CD1c-positive myeloid dendritic cell (primary cell): Measurements from ENCODE around the gene HS2ST1.
"Not testable (repeated sequence)": the region's sequence is repeated elsewhere in the genome, so short reads cannot be mapped to it uniquely, and the experiment has no call there.

Experiments used
- DNase-seq: peaks from one replicate; pipeline ENCODE4 v3.0.0-alpha.2; 2016; ENCODE audit errors: extremely low spot score

HS2ST1 gene

DNA sequence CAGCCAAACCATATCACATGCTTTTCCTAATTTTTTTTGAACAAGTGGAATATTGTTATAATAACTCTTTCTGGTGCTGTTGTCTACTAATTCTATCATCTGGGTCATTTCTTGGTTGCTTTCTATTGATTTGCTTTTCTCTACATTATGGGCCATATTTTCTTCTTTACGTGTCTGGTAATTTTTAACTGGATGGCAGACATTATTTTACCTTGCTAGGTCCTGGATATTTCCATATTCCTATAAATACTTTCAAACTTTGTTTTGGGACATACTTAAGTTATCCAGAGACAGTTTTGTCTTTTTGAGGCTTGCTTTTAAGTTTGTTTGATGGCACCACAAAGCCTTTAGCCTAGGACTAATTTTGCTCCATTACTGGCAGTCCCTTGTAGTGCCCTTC is 11.3 kb downstream of the HS2ST1 start:
- no peak for DNase-seq

DNA sequence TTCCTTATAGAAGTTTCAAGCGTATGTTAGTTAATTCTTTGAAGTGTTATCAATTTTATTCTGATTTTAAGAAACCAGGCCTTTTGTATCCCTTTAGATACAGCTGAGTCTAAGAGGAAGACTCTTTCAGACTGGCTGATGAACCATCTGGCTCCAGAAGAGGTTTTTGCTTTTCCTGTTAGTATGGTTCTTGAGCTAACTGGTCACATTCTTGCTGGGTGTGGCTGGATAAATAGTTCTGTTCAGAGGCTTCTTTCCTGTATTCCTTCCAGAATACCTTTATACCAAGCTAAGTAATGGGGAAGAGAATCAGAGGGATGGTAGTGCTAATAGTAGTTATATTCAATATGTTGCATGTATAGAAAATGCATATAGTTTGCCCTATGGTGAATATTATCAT is 12.4 kb downstream of the HS2ST1 start:
- DNase-seq = no peak

DNA sequence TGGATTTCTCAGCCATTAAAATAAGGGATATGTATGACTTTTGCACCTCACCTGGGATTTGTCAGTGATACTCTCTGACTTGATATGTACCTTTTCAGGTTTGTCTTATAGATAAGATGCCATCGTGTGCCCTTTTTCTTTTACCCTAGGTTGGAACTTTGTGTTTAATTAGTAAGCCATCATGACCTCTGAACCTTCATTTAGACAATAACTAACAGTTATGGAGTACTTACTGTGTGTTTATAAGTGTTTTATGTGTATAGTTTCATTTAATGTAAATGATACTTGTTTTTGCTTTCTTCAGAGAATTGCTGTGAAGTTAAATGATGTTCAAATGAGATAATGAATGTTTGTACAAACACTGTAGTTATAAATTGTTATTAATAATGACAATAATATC is 14.4 kb downstream of the HS2ST1 start:
- DNase-seq = no peak

DNA sequence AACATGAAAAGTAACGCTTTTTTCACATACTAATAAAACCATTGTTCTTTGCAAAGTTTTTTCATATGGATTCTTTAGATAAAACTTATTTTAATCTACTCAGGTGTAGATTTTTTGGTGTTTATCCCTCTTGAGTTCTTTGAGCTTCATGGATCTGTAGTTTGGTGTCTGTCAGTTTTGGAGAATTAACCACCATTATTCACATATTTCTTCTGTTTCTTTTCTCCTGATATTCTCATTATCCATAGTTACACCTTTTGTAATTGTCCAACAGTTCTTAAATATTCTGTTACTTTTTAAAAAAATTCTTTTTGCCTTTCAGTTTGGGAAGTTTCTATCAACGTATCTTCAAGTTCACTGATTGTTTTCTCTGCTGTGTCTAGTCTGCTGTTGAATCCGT is 18.6 kb downstream of the HS2ST1 start:
- no peak for DNase-seq

DNA sequence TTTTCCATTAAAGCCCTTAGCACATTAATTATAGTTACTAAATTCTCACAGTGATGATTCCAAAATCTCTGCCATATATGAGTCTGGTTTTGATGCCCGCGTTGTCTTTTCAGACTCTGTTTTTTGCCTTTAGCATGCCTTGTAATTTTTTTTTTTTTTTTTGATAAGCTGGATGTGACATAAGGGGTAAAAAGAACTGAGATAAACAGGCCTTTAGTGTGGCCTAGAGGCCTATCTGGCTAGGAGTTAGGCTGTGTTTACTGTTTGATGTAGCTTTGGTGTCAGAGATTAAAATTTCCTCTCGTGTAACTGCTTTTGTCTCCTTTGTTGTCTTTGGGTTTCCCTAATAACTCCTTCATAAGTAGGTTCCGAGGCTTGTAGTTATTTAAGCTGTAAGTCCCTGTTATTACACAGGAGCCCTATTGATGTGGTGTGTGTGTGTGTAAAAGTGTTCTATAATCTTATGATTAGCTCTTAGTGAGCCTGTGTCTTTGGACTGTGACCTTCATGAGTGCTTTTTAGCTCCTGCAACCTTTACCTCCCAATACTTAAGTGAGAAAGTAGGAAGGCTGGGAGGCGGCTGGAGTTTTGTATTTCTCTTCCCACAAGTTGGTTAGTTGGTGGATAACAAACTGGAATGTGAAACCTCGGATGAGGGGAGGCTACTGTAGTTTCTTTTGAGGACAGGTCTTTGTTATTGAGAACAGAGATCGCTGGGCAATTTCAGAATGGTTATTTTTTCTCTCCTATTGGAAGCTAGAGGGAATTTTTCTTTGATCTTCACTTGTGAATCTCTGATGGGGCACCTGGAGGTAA is 19.3 kb downstream of the HS2ST1 start:
- DNase-seq = no peak

DNA sequence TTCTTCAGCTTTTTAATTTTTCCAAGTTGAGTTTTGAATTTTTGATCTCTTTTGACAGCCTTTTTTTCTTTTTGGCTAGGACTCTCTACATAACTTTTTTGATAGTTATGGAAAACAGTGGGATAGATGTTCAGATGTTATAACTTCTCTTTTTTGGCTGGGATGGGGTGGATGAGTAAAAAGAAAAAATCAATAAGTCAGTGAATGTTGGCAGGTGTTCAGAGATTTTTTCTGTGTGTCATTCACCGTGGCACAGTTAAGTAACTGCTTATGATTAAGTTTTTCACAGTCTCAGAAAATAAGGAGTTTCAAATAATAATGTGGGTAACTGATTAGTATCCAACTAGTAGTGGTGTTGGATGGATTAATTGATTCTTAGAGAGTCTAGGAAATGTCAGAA is 24.0 kb downstream of the HS2ST1 start:
- DNase-seq = no peak

DNA sequence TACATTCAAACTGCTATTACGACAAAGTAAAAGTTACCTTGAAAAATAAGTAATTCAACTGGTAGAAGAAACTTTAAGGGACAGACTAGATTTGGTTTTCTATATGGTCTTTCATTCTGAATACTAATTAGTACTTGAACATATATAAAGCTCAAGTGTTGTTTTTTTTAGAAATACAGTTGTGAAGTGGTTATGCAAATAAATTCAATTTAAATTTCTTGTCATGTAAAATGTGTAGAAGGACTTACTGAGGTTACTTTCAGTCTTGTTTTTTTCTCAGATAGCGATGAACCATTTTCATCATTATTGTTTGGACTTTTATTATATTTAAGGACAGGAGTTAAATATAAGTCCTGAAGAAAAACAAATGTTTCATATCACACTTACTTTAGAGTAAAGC is 24.4 kb downstream of the HS2ST1 start:
- no peak for DNase-seq

DNA sequence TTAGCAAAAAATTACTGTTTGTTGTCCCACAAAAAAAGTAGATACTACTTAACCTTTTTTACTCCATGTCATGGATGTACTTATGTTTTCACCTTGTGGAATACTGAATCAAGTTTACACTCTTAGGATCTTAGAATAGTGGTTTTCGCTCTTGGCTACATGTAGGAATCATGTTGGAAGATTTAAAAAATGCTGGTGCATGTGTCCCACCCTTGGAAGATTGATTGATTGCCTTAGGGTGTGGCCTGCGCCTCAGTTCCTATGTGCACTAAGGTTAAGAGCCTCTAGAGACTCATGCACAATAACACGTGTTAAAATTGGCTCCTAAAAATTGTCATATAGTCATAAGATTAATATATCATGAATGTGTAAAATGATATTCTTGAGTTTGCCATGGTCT is 25.0 kb downstream of the HS2ST1 start:
- no peak for DNase-seq

DNA sequence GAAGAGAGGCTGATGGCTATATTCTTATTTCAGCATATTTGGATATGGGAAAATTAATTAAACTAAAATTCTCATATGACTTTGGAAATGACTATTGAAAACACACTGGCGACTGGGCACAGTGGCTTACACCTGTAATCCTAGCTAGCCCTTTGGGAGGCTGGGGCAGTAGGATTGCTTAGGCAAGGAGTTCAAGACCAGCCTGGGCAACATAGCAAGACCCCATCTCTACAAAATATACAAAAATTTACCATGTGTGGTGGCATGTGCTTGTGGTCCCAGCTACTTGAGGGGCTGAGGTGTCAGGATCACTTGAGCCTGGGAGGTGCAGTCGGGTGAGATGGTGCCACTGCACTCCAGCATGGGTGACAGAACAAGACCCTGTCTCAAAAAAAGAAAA is 26.2 kb downstream of the HS2ST1 start:
- DNase-seq = no peak

DNA sequence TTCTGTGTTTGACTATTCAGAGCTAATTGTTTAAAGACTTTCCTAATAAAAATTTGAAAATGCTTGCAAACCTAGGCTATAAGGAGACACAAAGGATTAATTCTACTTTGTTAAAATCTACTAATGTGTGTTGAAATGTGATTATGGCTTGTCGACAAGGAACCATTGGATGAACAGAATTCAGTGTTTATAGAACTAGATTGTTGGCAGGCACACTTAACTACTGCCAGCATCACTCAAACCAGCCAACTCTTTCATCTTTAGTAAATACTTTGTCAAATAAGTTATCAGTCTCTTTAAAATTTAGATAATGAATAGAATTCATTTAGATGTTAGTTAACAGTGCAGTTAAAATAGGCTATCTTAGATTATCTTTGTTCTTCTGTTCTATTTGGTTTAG is 27.6 kb downstream of the HS2ST1 start:
- no peak for DNase-seq

DNA sequence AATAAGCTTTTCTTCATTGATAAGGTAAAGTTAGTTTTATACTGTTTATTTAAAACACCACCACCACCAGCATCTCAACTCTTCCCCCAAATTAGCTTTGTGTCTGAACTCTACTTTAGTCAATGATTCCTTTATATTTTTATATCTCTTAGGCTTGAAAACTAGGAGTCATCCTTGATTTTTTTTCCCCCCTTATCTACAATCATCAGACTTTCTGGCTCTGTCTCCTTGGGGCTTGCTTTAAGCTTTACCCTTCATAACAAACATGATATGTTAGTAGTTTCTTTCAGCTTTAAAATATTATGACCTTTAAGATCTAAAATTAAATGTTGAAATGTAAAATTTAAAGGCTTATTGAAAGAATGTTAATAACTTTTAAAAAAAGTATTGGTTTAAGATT is 28.3 kb downstream of the HS2ST1 start:
- DNase-seq = no peak

DNA sequence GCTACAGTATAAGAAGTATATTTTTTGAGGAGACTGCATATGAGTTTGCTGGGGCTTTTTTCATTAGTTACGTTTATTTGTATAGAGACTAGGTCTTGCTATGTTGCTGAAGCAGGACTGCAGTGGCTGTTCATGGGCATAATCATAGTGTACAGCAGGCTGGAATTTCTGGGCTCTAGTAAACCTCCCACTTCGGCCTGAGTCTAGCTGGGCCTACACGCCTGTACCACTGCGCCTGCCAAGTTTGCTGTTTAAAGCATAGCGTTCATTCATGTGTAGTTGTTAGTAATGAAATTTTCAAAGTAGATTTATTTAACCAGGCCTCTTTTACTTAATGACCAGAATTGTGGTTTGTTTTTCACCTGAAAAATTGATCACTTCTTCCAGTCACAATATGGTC is 33.8 kb downstream of the HS2ST1 start:
- no peak for DNase-seq

DNA sequence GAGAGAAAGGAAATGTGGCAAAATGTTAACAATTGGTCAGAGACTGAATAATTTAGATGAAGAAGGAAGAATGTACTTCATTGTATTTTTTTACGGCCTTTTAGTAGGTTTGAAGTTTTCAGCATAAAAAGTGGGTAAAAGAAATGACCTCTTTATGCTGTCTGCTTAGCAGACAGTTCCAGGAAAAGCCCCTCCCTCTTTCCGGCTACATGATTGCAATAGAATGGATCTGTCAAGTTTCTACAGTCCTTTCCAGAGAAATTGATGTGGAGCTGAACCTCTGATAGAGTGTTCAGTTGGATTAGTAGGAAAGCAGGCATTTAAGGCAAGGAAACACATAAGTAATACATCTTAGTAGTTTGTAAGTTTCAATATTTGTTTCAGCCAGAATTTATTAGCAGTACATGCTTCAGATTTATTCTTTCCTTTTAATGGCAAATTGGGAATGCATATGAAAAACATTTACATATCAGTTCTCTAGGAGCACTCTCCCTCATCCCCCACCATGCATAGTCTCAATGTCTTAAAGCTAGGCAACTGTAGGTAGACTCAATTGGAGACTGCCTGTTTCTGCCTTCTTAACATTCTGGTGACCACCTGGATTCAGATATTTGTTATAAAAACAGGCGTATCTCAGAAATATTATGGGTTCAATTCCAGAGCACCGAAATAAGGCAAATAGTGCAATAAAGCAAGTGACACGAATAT is 36.4 kb downstream of the HS2ST1 start:
- no peak for DNase-seq

DNA sequence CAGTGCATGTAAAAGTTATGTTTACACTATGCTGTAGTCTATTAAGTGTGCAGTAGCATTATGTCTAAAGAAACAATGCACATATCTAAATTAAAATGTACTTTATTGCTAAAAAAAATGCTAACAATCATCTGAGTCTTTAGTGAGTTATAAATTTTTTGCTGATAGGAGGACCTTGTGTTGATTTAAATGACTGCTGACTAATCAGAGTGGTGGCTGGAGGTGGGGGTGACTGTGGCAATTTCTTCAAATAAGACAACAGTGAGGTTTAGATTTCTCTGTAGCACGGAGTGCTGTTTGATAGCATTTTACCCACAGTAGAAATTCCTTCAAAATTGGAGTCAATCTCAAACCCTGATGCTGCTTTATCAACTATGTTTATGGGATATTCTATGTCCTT is 37.0 kb downstream of the HS2ST1 start:
- DNase-seq = no peak

DNA sequence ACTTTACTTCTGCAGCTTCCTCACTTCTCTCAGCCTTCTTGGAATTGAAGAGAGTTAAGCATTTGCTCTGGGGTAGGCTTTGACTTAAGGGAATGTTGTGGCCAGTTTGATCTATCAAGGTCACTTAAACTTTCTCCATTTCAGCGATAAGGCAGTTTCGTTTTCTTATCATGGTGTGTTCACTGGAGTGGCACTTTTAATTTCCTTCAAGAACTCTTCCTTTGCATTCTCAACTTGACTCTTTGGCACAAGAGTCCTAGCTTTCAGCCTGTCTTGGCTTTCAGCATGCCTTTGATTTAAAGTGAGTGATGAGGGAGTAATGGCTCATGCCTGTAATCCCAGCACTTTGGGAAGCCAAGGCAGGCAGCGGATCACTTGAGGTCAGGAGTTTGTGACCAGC is 38.7 kb downstream of the HS2ST1 start:
- DNase-seq = no peak

DNA sequence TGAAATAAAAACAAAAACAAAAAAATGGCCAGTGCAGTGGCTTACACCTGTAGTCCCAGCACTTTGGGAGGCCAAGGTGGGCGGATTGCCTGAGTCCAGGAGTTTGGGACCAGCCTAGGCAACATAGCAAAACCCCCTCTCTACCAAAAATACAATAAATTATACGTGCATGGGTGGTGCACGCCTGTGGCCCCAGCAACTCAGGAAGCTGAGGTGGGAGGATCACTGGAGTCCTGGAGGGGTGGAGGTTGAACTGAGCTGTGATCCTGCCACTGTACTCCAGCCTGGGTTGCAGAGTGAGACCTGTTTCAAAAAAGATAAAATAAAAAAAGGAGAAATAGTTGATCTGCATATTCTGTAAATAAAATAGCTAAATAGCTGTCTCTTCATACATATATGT is 41.2 kb downstream of the HS2ST1 start:
- no peak for DNase-seq

DNA sequence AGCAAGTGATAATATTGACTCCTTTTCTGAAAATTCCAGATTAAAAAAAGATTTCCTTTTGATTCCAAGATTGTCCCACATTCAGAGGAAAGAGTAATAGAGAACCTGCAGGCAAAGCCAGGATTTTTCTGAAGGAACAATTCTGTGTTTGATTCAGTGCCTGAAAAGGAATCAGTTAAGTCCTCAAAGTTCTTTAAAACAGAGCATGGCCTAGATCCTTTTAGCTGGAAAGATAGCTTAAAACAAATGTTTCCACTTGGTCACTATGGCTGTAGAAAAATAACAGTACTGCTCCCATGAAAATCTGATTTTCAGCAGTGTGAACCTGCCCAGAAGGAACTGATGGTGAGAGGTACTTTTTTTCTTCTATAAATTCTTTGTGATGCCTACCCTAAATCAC is 41.8 kb downstream of the HS2ST1 start:
- no peak for DNase-seq

DNA sequence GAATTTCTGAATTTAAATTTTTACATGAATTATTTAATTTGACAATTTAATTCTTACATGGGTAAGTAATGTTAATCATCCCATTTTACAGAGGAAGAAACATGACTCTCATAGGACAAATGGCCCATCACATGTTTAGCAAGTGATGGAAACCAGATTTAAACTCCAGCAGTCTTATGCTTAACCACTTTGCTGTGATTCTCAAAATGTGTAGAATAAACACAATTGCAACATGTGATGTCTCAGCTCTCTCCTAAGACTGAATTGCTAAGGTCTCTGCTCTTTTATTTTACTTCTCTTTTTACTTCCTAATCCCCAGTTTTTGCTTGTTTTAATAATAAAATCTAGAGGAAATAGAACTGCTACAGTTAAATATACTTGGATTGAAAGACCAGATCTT is 42.8 kb downstream of the HS2ST1 start:
- no peak for DNase-seq

DNA sequence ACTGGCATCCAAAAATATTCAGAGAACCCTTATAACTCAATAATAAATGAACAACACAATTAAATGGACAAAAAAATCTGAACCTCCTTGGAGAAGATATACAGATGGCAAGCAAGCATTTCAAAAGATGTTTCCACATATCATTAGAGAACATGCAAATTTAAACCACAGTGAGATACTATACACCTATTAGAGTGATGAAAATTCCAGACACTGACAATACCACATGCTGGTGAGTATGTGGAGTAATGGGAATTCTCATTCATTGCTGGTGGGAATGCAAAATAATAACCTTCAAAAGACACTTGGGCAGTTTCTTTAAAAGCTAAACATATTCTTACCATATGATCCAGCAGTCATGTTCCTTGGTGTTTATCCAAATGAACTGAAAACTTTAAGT is 46.1 kb downstream of the HS2ST1 start:
- DNase-seq = no peak

DNA sequence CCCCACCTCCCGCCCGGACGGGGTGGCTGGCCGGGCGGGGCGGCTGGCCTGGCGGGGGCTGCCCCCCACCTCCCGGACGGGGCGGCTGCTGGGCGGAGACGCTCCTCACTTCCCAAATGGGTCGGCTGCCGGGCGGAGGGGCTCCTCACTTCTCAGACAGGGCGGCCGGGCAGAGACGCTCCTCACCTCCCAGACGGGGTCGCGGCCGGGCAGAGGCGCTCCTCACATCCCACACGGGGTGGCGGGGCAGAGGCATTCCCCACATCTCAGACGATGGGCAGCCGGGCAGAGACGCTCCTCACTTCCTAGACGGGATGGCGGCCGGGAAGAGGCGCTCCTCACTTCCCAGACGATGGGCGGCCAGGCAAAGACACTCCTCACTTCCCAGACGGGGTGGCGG is 49.4 kb downstream of the HS2ST1 start:
- DNase-seq = not testable (repeated sequence)

DNA sequence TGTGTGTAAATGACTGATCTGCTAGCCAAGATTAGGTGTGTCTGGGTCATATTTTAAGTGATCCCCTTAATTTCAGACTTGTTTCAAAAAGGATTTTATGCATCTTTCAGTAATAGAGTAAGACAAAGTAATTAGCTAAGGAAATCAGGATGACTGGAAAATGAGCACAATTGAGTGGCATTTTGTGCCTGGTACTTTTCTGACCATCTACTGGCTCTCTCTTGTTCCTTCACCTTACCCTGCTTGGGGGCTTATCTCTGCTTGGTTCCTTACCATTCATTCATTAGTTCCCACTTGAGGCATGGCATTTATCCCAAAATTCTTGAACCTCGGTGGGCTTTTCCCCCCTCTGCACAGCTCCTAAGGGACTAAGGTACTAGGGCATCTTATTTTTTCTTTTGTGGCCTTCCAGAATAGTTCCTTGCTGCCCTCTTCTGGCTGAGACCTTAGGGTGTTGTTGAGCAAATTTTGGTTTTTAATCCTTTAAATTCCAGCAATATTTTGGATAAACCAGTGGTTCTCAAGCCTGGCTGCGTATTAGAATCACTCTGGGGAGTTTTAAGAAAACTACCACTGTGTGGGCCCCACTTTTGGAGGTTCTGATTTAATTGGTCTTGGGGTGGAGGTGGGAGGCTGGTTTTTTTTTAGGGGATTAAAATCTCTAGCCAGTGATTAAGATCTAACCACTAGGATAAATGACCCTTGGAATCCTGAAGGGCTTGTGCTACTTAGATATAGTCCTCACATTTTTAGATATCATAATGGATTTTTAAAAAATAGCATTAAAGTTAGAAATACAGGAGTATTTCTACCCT is 50.8 kb downstream of the HS2ST1 start:
- DNase-seq = peak; percentile 8

DNA sequence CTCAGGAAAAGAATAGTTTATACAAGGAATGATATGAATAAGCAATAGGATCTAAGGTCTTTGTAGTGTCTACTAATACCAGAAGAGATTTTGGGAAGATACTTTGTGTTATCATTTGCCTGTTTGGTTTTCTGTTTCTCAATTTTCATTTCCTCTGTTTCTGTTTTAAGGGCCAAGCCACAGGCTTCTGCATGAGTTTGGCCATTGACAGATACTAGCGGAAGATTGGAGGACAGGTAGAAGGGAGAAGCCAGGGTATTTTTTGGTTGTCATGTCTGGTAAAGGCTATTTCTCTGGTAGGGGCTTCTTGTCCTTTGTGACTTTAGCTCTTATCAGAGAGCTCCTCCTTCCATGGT is 51.4 kb downstream of the HS2ST1 start:
- no peak for DNase-seq

DNA sequence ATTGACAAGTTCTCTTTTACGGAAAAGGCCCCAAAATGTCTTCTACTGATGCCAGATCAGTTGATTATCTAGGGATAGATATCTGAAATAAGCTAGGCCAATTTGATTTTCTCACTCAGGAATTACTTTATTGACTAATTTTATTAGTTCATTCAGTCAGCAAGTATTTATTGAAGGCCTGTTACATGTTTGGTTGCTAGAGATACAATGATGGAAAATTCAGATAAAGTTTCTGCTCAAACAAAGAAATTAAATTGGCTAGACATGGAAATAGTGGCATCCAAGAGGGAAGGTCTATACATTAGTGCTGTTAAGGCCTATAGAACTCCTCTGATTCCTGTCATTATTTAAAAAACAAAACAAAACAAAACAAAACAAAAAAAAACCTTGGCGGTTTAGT is 56.5 kb downstream of the HS2ST1 start:
- no peak for DNase-seq
